Activated CD8-positive, alpha-beta memory T cell treated with anti-CD3 and anti-CD28 coated beads, Interleukin-2, amount 10 ng/mL, durations not matched to agents 7 days and 5 days (primary cell): Measurements from ENCODE around the gene KRT1. TPM values are rescaled to one million over a fixed set of nuclear protein-coding genes. Genes with fewer than 3 reads are reported as not detected.

ENCODE experiments used
- ATAC-seq: fragments of 150-1000 bp; cut with Tn5 transposase; one replicate; pipeline ENCODE4 v1.10.0; 2021; ENCODE audit warnings: moderate library complexity
- CTCF ChIA-PET: fragments of 350-600 bp; sonication (Branson Sonifier 250); formaldehyde crosslinking; loops from one replicate; lab custom pipeline; 2021; ENCODE audit warnings: antibody characterized with exemption; lab: Charles Lee
- DNase-seq: peaks from one replicate; pipeline ENCODE4 v3.0.0-alpha.2; 2020
- H3K27ac Mint-ChIP-seq: one replicate; pipeline ENCODE4 v1.8.0; 2021; ENCODE audit warnings: mild to moderate bottlenecking, mixed read lengths
- H3K27me3 Mint-ChIP-seq: one replicate; pipeline ENCODE4 v1.8.0; 2021; ENCODE audit warnings: mixed read lengths
- H3K36me3 Mint-ChIP-seq: one replicate; pipeline ENCODE4 v1.8.0; 2021; ENCODE audit warnings: mild to moderate bottlenecking, mixed read lengths
- H3K4me1 Mint-ChIP-seq: one replicate; pipeline ENCODE4 v1.8.0; 2021; ENCODE audit warnings: mixed read lengths
- H3K4me3 Mint-ChIP-seq: one replicate; pipeline ENCODE4 v1.8.0; 2021; ENCODE audit warnings: mild to moderate bottlenecking, moderate library complexity, mixed read lengths
- H3K9me3 Mint-ChIP-seq: one replicate; pipeline ENCODE4 v1.8.0; 2022; ENCODE audit warnings: low read depth, mixed read lengths
- total RNA-seq, 2 experiments: library from RNA; stranded (reverse); gene quantifications; one replicate each; pipeline ENCODE4 v1.2.3, GENCODE V29; 2021

KRT1 gene
- total RNA-seq, 2 experiments from 2014 or later, result not detected

GRCh38 chr12:52660934-52661499, 19.2 kb downstream of the KRT1 start:
- Mint-ChIP-seq H3K4me1 (peaks cover 4% of the 10 kb centered on the region), H3K27ac (no peak overlapping the region), H3K4me3 (no peak overlapping the region), H3K36me3 (no peaks in the 10 kb centered on the region), H3K27me3 (peaks cover 31% of the 10 kb centered on the region), H3K9me3 (no peaks in the 10 kb centered on the region)
- no peak for ATAC-seq
- no peak for DNase-seq
- CTCF ChIA-PET, result interaction anchor here (1.1 kb wide), 1 partner anchor 25 kb away, joined by 3 read pairs; no protein-coding TSS in a partner anchor

- Mint-ChIP-seq H3K27ac (no peak overlapping the region), H3K27me3 (peaks cover 38% of the 10 kb centered on the region), H3K9me3 (no peaks in the 10 kb centered on the region), H3K4me1 (peaks cover 4% of the 10 kb centered on the region), H3K4me3 (no peak overlapping the region), H3K36me3 (no peaks in the 10 kb centered on the region)
- no peak for ATAC-seq
- no peak for DNase-seq
- CTCF ChIA-PET, result no interaction called here
These were observed 20.3 kb downstream of the KRT1 start for GRCh38 chr12:52659951-52660350.

DNA sequence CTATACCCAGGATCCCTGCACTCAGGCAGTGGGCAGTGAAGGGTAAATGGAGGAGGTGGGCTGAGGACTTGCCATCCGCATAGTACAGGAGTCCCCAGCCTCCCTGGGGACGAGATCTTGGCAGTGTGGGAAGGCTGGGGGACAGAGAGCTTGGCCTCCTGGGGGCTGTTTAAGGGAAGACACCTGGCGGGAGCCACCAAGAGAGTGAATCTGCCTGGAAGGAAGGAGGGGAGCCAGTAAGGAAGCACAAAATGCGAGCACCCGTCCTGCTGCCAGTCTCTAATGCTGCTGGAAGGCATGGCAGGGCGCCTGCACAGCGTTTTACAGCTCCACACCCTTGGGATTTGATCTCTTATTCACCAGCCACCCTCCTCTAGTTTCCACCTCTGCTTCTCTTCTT, 20.8 kb downstream of the KRT1 start:
- ATAC-seq (no peak), DNase-seq (no peak)
- Mint-ChIP-seq H3K9me3 (no peaks in the 10 kb centered on the region), H3K27ac (no peak overlapping the region), H3K4me1 (peaks cover 4% of the 10 kb centered on the region), H3K36me3 (no peaks in the 10 kb centered on the region), H3K4me3 (no peak overlapping the region), H3K27me3 (peaks cover 41% of the 10 kb centered on the region)
- CTCF ChIA-PET, result no interaction called here

DNA sequence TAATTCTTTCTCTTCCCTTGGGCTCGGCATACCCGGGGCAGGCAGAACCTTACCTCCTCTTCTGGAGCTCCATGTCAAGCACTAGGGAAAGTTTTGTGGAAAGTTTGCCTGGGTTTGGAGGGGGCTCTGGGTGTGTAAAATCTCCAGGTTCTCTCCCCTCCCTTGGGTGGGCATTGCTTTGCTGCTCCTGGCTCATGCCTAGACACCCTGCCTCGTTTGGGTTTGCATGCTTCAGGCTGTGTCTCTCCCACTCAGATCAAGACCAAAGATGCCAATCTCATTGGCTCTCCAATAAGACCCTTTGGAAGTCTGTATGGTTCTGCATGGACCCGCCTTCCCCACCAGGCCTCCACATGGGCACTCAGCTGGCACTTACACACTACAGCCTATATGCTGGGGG, 22.0 kb downstream of the KRT1 start:
- ATAC-seq, result no peak
- Mint-ChIP-seq H3K27ac (no peak overlapping the region), H3K9me3 (no peaks in the 10 kb centered on the region)

GRCh38 chr12:52657250-52657902, 22.8 kb downstream of the KRT1 start:
- Mint-ChIP-seq H3K36me3 (no peaks in the 10 kb centered on the region), H3K27ac (no peak overlapping the region), H3K27me3 (peaks cover 50% of the 10 kb centered on the region), H3K4me1 (peaks cover 6% of the 10 kb centered on the region), H3K9me3 (no peaks in the 10 kb centered on the region), H3K4me3 (no peak overlapping the region)
- DNase-seq (no peak), ATAC-seq (no peak)
- CTCF ChIA-PET, result no interaction called here

More for the DNA sequence above, 22.0 kb downstream of the KRT1 start:
- Mint-ChIP-seq H3K36me3 (no peaks in the 10 kb centered on the region), H3K4me3 (no peak overlapping the region), H3K4me1 (peaks cover 4% of the 10 kb centered on the region), H3K27me3 (peaks cover 41% of the 10 kb centered on the region)
- DNase-seq, result no peak
- CTCF ChIA-PET, result no interaction called here

DNA sequence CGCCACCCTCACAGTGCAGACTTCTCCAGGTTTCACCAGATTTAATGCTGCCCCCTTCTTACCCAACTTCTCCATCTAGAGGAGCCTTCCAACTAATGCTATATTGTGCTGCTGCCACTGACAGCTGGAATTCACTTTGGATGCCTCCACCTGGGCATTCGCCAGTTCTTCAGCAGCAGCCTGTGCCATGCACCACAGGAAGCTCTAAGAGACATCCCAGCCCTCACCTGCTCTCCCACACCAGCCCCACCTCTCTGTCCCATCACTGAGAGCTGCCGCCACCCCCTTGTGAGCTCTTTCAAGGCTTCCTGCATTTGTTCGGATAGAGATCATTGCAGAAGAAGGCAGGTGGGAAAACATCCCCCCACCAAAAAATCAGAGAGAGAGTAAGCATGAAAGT, 23.6 kb downstream of the KRT1 start:
- no peaks in the 10 kb centered on the region for H3K9me3 Mint-ChIP-seq
- peaks cover 55% of the 10 kb centered on the region for H3K27me3 Mint-ChIP-seq
- H3K4me3 Mint-ChIP-seq, result no peak overlapping the region
- ATAC-seq, result no peak
- peaks cover 3% of the 10 kb centered on the region for H3K4me1 Mint-ChIP-seq
- H3K36me3 Mint-ChIP-seq, result no peaks in the 10 kb centered on the region
- no peak overlapping the region for H3K27ac Mint-ChIP-seq
- CTCF ChIA-PET, result no interaction called here
- no peak for DNase-seq

DNA sequence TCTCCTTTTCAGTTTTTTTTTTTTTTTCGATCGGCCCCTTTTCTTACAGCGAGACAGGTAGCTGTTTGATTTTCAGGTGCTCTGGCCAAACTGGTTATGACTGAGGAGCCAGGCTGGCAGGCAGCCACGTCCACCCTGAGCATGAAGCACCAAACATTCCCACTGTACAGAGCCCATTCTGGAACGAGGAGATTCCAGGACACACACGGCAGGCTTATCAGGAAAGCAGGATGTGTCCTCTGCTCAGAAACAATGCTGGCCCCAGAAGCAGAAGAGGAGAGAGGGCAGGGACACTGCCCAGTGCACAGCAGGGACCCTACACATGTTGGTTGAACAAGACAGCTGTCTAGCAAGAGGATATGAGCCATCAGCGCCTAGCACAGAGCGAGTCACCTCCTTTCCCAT, 24.5 kb downstream of the KRT1 start:
- ATAC-seq, result no peak
- CTCF ChIA-PET, result no interaction called here

GRCh38 chr12:52655251-52655650, 25.0 kb downstream of the KRT1 start:
- H3K4me3 Mint-ChIP-seq, result no peak overlapping the region

More for the DNA sequence above, 24.5 kb downstream of the KRT1 start:
- Mint-ChIP-seq H3K4me3 (no peak overlapping the region), H3K27me3 (peaks cover 57% of the 10 kb centered on the region), H3K36me3 (no peaks in the 10 kb centered on the region), H3K9me3 (no peaks in the 10 kb centered on the region), H3K4me1 (peaks cover 3% of the 10 kb centered on the region), H3K27ac (no peak overlapping the region)
- DNase-seq, result no peak

DNA sequence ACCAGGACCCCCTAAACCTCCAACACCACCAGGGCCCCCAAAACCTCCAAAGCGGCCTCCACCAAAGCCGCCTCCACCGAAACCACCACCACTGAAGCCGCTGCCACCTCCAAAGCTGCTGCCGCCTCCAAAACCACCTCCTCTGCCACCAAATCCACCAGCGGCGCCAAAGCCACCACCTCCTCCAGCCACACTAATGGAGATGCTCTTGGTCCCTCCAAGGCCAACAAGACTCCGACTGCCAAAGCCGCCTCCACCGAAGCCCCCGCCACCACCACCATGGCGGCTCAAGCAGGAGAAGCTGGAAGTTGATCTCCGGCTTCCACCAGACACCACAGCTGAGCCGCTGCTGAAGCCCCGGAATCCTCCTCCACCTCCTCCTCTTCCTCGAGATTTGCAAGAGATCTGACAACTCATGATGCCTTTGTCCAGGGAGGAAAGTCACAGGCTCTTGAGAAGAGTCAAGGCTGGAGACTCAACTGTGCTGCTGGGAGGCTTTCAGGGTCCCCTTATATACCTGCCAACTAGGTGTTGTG, 28.4 kb downstream of the KRT1 start, which contains the start of gene KRT2:
KRT2 (minus strand) TSS at position 486 of the 536 bp plus-strand sequence; CDS start at position 417, 69 bp downstream.
- Mint-ChIP-seq H3K27me3 (peaks cover 43% of the 10 kb centered on the region), H3K27ac (no peak within 1 kb of the TSS), H3K4me3 (no peak within 1 kb of the TSS), H3K4me1 (peaks cover 11% of the 10 kb centered on the region), H3K9me3 (no peaks in the 10 kb centered on the region), H3K36me3 (no peaks in the 10 kb centered on the region)
- ATAC-seq (no peak), DNase-seq (peak; percentile 31)
- CTCF ChIA-PET, result interaction anchor here (2.1 kb wide), 1 partner anchor 228 kb away, joined by 4 read pairs; no protein-coding TSS in a partner anchor

More at GRCh38 chr12:52655251-52655650, 25.0 kb downstream of the KRT1 start:
- H3K27ac Mint-ChIP-seq, result no peak overlapping the region
- no peaks in the 10 kb centered on the region for H3K36me3 Mint-ChIP-seq
- ATAC-seq (no peak), DNase-seq (no peak)
- no peaks in the 10 kb centered on the region for H3K9me3 Mint-ChIP-seq
- H3K27me3 Mint-ChIP-seq, result peaks cover 58% of the 10 kb centered on the region
- CTCF ChIA-PET, result no interaction called here
- H3K4me1 Mint-ChIP-seq, result peaks cover 3% of the 10 kb centered on the region

DNA sequence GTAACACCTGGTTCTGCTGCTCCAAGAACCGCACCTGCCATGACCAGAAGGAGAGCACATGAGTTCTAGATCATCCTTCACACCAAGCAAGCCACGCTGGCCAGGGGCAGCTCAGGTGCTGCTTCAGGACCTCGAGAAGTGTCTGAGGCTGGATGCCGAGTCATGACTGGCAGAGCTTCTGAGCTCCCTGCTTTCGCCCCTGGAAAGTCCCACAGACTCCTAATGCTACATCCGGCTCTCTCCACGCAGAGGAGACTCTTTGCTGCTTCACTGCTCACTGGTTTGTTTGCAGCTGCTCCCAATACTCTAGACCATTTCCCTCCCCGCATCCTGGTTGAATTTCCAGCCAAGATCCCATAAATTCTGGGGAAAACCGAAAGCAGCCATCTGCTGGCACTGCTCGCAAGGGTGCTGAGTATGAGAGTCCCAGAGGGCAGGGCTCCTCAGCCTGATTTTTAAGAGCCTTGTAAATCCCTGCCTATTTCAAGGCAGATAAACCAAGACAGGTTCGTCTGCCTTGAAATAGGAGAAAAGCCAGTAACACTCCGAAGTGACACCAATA, 29.6 kb downstream of the KRT1 start:
- CTCF ChIA-PET, result interaction anchor here (1.1 to 2.1 kb wide), 2 partner anchors 229 to 235 kb away, joined by 3 to 4 read pairs; no protein-coding TSS in a partner anchor
- DNase-seq, result peak; percentile 16
- Mint-ChIP-seq H3K27me3 (peaks cover 35% of the 10 kb centered on the region), H3K27ac (no peak overlapping the region), H3K9me3 (no peaks in the 10 kb centered on the region), H3K36me3 (no peaks in the 10 kb centered on the region), H3K4me1 (peaks cover 23% of the 10 kb centered on the region), H3K4me3 (no peak overlapping the region)
- no peak for ATAC-seq

GRCh38 chr12:52649066-52649465, 31.1 kb downstream of the KRT1 start:
- Mint-ChIP-seq H3K27me3 (peaks cover 24% of the 10 kb centered on the region), H3K27ac (no peak overlapping the region), H3K36me3 (peaks cover 3% of the 10 kb centered on the region), H3K4me3 (no peak overlapping the region), H3K9me3 (no peaks in the 10 kb centered on the region), H3K4me1 (peaks cover 38% of the 10 kb centered on the region)
- CTCF ChIA-PET, result interaction anchor here (0.8 kb wide), 1 partner anchor 64 kb away, joined by 3 read pairs; no protein-coding TSS in a partner anchor
- ATAC-seq (no peak), DNase-seq (no peak)

DNA sequence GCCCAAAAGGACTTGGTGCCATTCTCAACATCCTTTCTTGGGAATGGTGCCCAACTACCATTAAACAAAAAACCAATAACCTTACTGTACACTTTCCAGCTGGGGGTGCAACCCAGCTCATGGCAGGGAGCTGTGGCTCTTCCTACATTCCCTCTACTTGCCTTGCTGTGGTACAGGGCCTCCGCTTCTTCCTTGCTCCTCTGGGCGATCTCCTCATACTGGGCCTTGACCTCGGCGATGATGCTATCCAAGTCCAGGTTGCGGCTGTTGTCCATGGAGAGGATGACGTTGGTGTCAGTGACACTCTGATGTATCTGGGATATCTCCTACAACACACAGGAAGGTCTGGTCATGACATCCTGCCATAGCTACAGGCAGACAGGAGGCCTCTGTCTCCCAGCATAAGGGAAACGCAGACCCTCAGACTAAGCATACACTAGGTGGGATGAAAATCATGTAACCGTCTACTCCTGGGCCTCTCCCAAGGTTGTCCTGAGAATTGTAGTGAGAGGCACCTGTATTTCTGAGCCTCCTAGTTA, 32.1 kb downstream of the KRT1 start:
- DNase-seq (no peak), ATAC-seq (no peak)
- H3K9me3 Mint-ChIP-seq, result no peaks in the 10 kb centered on the region
- H3K4me3 Mint-ChIP-seq, result no peak overlapping the region
- CTCF ChIA-PET, result interaction anchor here (0.8 to 1.6 kb wide), 2 partner anchors 63 to 231 kb away, joined by 3 to 5 read pairs; no protein-coding TSS in a partner anchor
- no peak overlapping the region for H3K27ac Mint-ChIP-seq
- peaks cover 38% of the 10 kb centered on the region for H3K4me1 Mint-ChIP-seq
- H3K27me3 Mint-ChIP-seq, result peaks cover 16% of the 10 kb centered on the region
- peaks cover 3% of the 10 kb centered on the region for H3K36me3 Mint-ChIP-seq

GRCh38 chr12:52647601-52648000, 32.6 kb downstream of the KRT1 start:
- DNase-seq (no peak), ATAC-seq (no peak)
- H3K9me3 Mint-ChIP-seq, result no peaks in the 10 kb centered on the region
- peaks cover 35% of the 10 kb centered on the region for H3K4me1 Mint-ChIP-seq
- no peak overlapping the region for H3K27ac Mint-ChIP-seq
- CTCF ChIA-PET, result interaction anchor here (0.9 to 1.6 kb wide), 2 partner anchors 225 to 232 kb away, joined by 3 to 5 read pairs; no protein-coding TSS in a partner anchor
- H3K36me3 Mint-ChIP-seq, result peaks cover 3% of the 10 kb centered on the region
- H3K27me3 Mint-ChIP-seq, result peaks cover 11% of the 10 kb centered on the region
- no peak overlapping the region for H3K4me3 Mint-ChIP-seq
